GM23338 (cell line): Measurements from ENCODE around the gene CBX2.

Experiments
- EZH2 ChIP-seq: fragments of 200-600 bp; sonication (generic); IDR thresholded peaks from one replicate; pipeline ENCODE4 v1.8.0; 2017; ENCODE audit warnings: antibody characterized with exemption, mild to moderate bottlenecking, low read depth; ENCODE audit not compliant: unreplicated experiment
- EZH2phosphoT487 ChIP-seq: fragments of 200-600 bp; sonication (generic); IDR thresholded peaks from one replicate; pipeline ENCODE4 v1.8.1; 2018; ENCODE audit warnings: antibody characterized with exemption; ENCODE audit not compliant: unreplicated experiment
- JUNB ChIP-seq: IDR thresholded peaks from one replicate; pipeline ENCODE4 v1.6.1; 2016; ENCODE audit warnings: antibody characterized with exemption; ENCODE audit not compliant: unreplicated experiment
- POLR2AphosphoS5 ChIP-seq: IDR thresholded peaks from 2 replicates; pipeline ENCODE4 v1.6.1; 2016; ENCODE audit warnings: antibody characterized with exemption, low read depth
- TF ChIP-seq, protein P1 (sequence below), 2 experiments: fragments of 200-600 bp in 1 of 2; sonication (generic) in 1 of 2; conservative IDR thresholded peaks; 2 replicates each; pipeline versions ENCODE4 v1.5.1 to v1.6.1; 2016 to 2017; ENCODE audit warnings: antibody characterized with exemption in 2 of 2, low read depth in 2 of 2, mild to moderate bottlenecking in 2 of 2, moderate library complexity in 1 of 2

DNA sequence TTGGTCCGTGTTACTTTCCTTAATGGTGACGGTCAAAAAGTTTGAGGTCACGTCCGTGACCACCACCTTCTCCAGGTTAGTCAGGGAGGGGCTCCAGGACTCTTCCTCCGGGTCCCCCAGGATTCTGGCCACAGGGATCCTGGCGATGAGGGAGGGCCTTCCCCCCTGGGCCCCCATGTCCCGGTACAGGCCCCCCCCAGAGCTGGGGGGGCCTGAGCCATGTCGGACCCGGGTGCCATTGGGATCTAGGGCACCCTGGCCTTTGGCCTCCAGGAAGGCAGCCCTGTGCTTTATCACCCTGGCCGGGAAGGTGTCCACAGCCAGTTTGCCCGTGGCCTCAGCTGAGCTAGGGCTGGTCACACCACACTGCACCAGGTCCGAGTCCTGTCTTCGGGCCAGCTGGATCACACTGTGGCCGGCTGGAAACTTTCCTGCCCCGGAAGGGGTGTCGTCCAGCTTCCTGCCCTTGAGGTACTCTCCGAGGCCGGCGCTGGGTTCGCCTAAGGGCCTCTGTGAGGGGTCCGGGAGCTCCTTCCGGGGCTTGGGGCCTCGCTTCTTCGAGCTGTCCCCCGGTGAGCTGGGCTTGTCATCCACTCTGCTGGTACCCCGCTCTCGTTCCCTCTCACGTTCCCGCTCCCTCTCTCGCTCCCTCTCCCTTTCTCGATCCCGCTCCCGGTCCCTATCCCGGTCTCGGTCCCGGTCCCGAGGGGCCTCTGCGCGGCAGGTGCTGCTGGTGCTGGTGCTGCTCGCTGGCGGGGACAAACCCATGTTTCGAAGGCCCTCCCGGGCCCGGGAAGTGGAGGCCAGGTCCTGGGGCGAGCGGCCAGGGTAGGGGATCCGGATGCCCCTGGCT is 16.9 kb downstream of the CBX2 start:
- TF ChIP-seq JUNB = no peak
- no peak for TF ChIP-seq POLR2AphosphoS5
- TF ChIP-seq, protein P1, sequence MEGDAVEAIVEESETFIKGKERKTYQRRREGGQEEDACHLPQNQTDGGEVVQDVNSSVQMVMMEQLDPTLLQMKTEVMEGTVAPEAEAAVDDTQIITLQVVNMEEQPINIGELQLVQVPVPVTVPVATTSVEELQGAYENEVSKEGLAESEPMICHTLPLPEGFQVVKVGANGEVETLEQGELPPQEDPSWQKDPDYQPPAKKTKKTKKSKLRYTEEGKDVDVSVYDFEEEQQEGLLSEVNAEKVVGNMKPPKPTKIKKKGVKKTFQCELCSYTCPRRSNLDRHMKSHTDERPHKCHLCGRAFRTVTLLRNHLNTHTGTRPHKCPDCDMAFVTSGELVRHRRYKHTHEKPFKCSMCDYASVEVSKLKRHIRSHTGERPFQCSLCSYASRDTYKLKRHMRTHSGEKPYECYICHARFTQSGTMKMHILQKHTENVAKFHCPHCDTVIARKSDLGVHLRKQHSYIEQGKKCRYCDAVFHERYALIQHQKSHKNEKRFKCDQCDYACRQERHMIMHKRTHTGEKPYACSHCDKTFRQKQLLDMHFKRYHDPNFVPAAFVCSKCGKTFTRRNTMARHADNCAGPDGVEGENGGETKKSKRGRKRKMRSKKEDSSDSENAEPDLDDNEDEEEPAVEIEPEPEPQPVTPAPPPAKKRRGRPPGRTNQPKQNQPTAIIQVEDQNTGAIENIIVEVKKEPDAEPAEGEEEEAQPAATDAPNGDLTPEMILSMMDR (conservative IDR thresholded peaks at IDR 0.05; ENCODE audit: low read depth in 2 of 2) = no peak
- TF ChIP-seq EZH2 = peak; percentile 87
- TF ChIP-seq EZH2phosphoT487 = no peak
